HepG2 (cell line): Measurements from ENCODE around the gene RBBP9. TPM values are rescaled to one million over a fixed set of nuclear protein-coding genes. Genes with fewer than 3 reads are reported as not detected.

Experiments used
- ATAC-seq: fragments of 200-7000 bp; cut with Tn5 transposase; 3 replicates; pipeline ENCODE4 v1.9.1; 2020; ENCODE audit warnings: mild to moderate bottlenecking, moderate library complexity
- BruUV-seq: library from RNA; stranded (reverse); fragments of 400-500 nt; replicated peaks from 2 replicates; lab custom pipeline; 2021; lab: Mats Ljungman, UMichigan
- CTCF ChIA-PET: fragments of 300-600 bp; formaldehyde crosslinking; extraction: SDS; loops from one replicate; lab custom pipeline; 2021; ENCODE audit warnings: low total read pairs, inconsistent platforms, low intra/inter-chr PET ratio; lab: Yijun Ruan, JAX
- POLR2A ChIA-PET: fragments of 350-600 bp; sonication (Branson Sonifier 250); formaldehyde crosslinking; loops from one replicate; lab custom pipeline; 2020; ENCODE audit warnings: antibody characterized with exemption, inconsistent platforms; lab: Yijun Ruan, JAX
- DNase-seq: peaks from one replicate; pipeline ENCODE4 v3.0.0-alpha.2; 2015; ENCODE audit warnings: low spot score
- FAIRE-seq: peaks from 3 replicates; lab custom pipeline; 2011; peaks lifted over from hg19 to GRCh38; lab: Jason Lieb, UNC
- H2AFZ ChIP-seq: one replicate; pipeline ENCODE4 v1.6.1; 2011; ENCODE audit warnings: low read length, inconsistent platforms
- H3K27ac ChIP-seq: fragments of 300-600 bp; 3 replicates; pipeline ENCODE4 v1.8.0; 2011; ENCODE audit warnings: mixed run types, mild to moderate bottlenecking, mixed read lengths, low read length, inconsistent platforms; ENCODE audit not compliant: insufficient read depth; ENCODE audit errors: extremely low read length
- H3K27me3 ChIP-seq, 2 experiments: fragments of 200-600 bp in 1 of 2; 2 replicates in 1 of 2; 3 replicates in 1 of 2; pipeline versions ENCODE4 v1.6.0 to v1.8.0; 2011; ENCODE audit warnings: low read length in 2 of 2, mild to moderate bottlenecking in 2 of 2, moderate library complexity in 2 of 2, inconsistent platforms in 1 of 2; ENCODE audit not compliant: insufficient read depth in 2 of 2, control insufficient read depth in 1 of 2
- H3K36me3 ChIP-seq, 2 experiments: fragments of 200-600 bp in 1 of 2; replicated peaks in 1 of 2; 2 replicates in 1 of 2; 3 replicates in 1 of 2; pipeline versions ENCODE4 v1.5.1 to v1.8.0; 2011; ENCODE audit warnings: low read length in 2 of 2, inconsistent platforms in 1 of 2; ENCODE audit not compliant: insufficient read depth in 2 of 2, control insufficient read depth in 1 of 2
- H3K4me1 ChIP-seq: 2 replicates; pipeline ENCODE4 v1.5.1; 2012; ENCODE audit warnings: low read length, inconsistent platforms; ENCODE audit not compliant: insufficient read depth
- H3K4me2 ChIP-seq: 2 replicates; pipeline ENCODE4 v1.6.0; 2011; ENCODE audit warnings: low read depth, low read length, inconsistent platforms
- H3K4me3 ChIP-seq, 3 experiments: fragments of 200-600 bp in 1 of 3; sonication (generic), shearing (Covaris generic) in 1 of 3; replicated peaks in 1 of 3; 2 replicates each; pipeline ENCODE4 v1.5.1; 2011 to 2016; ENCODE audit warnings: low read length in 3 of 3, inconsistent platforms in 2 of 3, low read depth in 2 of 3, mild to moderate bottlenecking in 2 of 3, control low read depth in 1 of 3, mixed read lengths in 1 of 3; ENCODE audit not compliant: insufficient read depth in 1 of 3
- H3K79me2 ChIP-seq: one replicate; pipeline ENCODE4 v1.6.1; 2011; ENCODE audit warnings: low read length, inconsistent platforms; ENCODE audit not compliant: insufficient read depth
- H3K9ac ChIP-seq: 2 replicates; pipeline ENCODE4 v1.6.0; 2011; ENCODE audit warnings: mild to moderate bottlenecking, low read depth, low read length, inconsistent platforms; ENCODE audit not compliant: insufficient read depth
- H3K9me3 ChIP-seq: 2 replicates; pipeline ENCODE4 v1.5.1; 2012; ENCODE audit warnings: mild to moderate bottlenecking, low read length
- H4K20me1 ChIP-seq: 2 replicates; pipeline ENCODE4 v1.6.0; 2011; ENCODE audit warnings: inconsistent platforms, mild to moderate bottlenecking, low read length, moderate library complexity; ENCODE audit not compliant: insufficient read depth
- PRDM15 ChIP-seq: sonication (generic); formaldehyde crosslinking; IDR thresholded peaks from 2 replicates; pipeline ENCODE4 v1.4.0; 2020; ENCODE audit warnings: missing genetic modification reagents
- ZBTB20 ChIP-seq: sonication (generic); formaldehyde crosslinking; IDR thresholded peaks from 2 replicates; pipeline ENCODE4 v1.8.1; 2023; ENCODE audit warnings: missing genetic modification reagents, low read depth, mild to moderate bottlenecking, borderline replicate concordance
- ZBTB26 ChIP-seq: IDR thresholded peaks from 2 replicates; pipeline ENCODE4 v1.6.1; 2016; ENCODE audit warnings: missing compliant biosample characterization, missing genetic modification reagents, borderline replicate concordance
- ZNF3 ChIP-seq: IDR thresholded peaks from 2 replicates; pipeline ENCODE4 v1.7.0; 2017; ENCODE audit warnings: inconsistent platforms
- ZNF510 ChIP-seq: sonication (generic); formaldehyde crosslinking; IDR thresholded peaks from 2 replicates; pipeline ENCODE4 v1.4.0; 2020; ENCODE audit warnings: low read depth, mild to moderate bottlenecking, missing genetic modification reagents
- ZNF652 ChIP-seq: IDR thresholded peaks from 2 replicates; pipeline ENCODE4 v1.6.1; 2016; ENCODE audit warnings: low read depth, borderline replicate concordance
- WGBS: methylation state at CpG from one replicate; pipeline ENCODE4 v1.1.6; 2017; ENCODE audit warnings: low lambda C conversion rate; 5-methylcytosine and 5-hydroxymethylcytosine counted together
- in situ Hi-C: cut with HindIII; loops from 2 replicates; pipeline ENCODE4 v1.10.0; 2017; ENCODE audit warnings: low pct_unique_long_range_greater_than_20kb; ENCODE audit not compliant: extremely low pct_ligation_motif_present
- intact Hi-C: fragments of 100-400 bp; cut with micrococcal nuclease; formaldehyde crosslinking; loops from one replicate; pipeline ENCODE4 v1.10.0; 2022; ENCODE audit not compliant: unreplicated experiment
- polyA plus RNA-seq, 8 experiments: library from polyadenylated mRNA; depleted of rRNA in 3 of 8; stranded (reverse) in 7 of 8; unstranded in 1 of 8; fragments of >200 nt; fragmentation: Illumina TruSeq in 4 of 8; extraction: Trizol in 4 of 8; gene quantifications; 2 replicates each; pipeline versions ENCODE4 v1.2.1 to v1.2.3, GENCODE V29; 2011 to 2016; ENCODE audit warnings: low read depth in 4 of 8, missing spikeins in 1 of 8, mixed read lengths in 1 of 8; ENCODE audit not compliant: insufficient read depth in 1 of 8
- total RNA-seq, 5 experiments: library from RNA; depleted of rRNA; stranded (reverse); fragments of >200 nt; fragmentation: Illumina TruSeq; extraction: Trizol; gene quantifications; 2 replicates each; pipeline ENCODE4 v1.2.3, GENCODE V29; 2016; ENCODE audit warnings: low read depth in 1 of 5
- TF ChIP-seq, protein P1 (sequence below): sonication (generic); formaldehyde crosslinking; IDR thresholded peaks from 2 replicates; pipeline ENCODE4 v1.4.0; 2020; ENCODE audit warnings: missing genetic modification reagents

Gene RBBP9
- total and polyA plus RNA-seq, 2 of the 13 experiments (the other 11 are each of a cell fraction or from before 2014, with no cell fraction given): 28.0 to 56.3 TPM

DNA sequence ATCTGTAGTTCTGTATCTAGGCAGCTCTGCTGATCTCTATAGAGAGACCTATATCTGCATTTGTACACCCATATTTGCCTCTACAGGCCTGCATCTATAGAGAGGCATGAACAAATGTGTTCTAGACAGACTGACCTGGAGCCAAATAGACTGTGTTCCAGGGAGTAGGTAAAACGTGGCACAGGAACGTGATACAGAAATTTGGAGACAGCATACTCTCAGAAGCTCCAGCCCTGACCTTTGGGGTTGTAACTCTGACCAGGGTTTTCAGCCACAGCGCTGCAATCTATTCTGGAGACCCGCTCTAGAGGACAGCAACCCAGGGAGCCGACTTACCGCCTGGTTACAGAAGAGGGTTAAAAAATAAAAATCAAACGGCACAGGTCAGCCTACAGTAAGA, 983 bp downstream of the RBBP9 start:
- TF ChIP-seq ZBTB20 (CRISPR knock-in tag): 0 out of 2 replicates have a peak, but pooled peaks have one; percentile 5
- TF ChIP-seq ZBTB26 (CRISPR knock-in tag): peak; percentile 93
- peak; percentile 97 for TF ChIP-seq PRDM15 (CRISPR knock-in tag)
- no peak for TF ChIP-seq ZNF510 (CRISPR knock-in tag)
- TF ChIP-seq, protein P1, sequence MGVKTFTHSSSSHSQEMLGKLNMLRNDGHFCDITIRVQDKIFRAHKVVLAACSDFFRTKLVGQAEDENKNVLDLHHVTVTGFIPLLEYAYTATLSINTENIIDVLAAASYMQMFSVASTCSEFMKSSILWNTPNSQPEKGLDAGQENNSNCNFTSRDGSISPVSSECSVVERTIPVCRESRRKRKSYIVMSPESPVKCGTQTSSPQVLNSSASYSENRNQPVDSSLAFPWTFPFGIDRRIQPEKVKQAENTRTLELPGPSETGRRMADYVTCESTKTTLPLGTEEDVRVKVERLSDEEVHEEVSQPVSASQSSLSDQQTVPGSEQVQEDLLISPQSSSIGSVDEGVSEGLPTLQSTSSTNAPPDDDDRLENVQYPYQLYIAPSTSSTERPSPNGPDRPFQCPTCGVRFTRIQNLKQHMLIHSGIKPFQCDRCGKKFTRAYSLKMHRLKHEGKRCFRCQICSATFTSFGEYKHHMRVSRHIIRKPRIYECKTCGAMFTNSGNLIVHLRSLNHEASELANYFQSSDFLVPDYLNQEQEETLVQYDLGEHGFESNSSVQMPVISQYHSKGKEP: no peak
- no peak for TF ChIP-seq ZNF3 (CRISPR knock-in tag)
- TF ChIP-seq ZNF652 (CRISPR knock-in tag): peak; percentile 20; the same call in 1 of the 2 replicates
- CTCF ChIA-PET: no interaction called here
- Histone ChIP-seq H2AFZ (peak overlapping the region; percentile 92), H3K27me3 (no peaks in the 10 kb centered on the region; a peak in 1 of 5 replicates), H3K9me3 (no peaks in the 10 kb centered on the region), H3K27ac (peak overlapping the region; percentile 73), H3K4me2 (peak overlapping the region; percentile 83), H3K36me3 (peaks cover 9 to 21% of the 10 kb centered on the region in 2 experiments), H4K20me1 (no peaks in the 10 kb centered on the region), H3K4me1 (peaks cover 26% of the 10 kb centered on the region), H3K4me3 (peak overlapping the region; percentile 91 to 99 (median 92)), H3K79me2 (peaks cover 10% of the 10 kb centered on the region), H3K9ac (peak overlapping the region; percentile 86)
- BruUV-seq: no TSS peak
- FAIRE-seq (no peak), DNase-seq (no peak), ATAC-seq (peak; percentile 39)
- intact Hi-C loops (loop anchor here (2.0 kb wide), 1 partner anchor 67 kb away; no protein-coding TSS in a partner anchor), in situ Hi-C loops (no loop called here)
- POLR2A ChIA-PET: interaction anchor here (0.6 to 4.6 kb wide), 5 partner anchors 11 to 380 kb away, joined by 3 to 215 read pairs (median 10); partner anchors contain the start of genes DZANK1, POLR3F, SEC23B and SMIM26
- 12% methylated on average over 7 of the region's 7 CpGs for WGBS
